GM23338 (cell line): Measurements from ENCODE around the gene MRPL32.
A peak's percentile ranks its signal among the peaks of the same experiment; 100 is the strongest.

Source experiments
- CREB1 ChIP-seq: fragments of 250-450 bp; sonication (Bioruptor Pico); IDR thresholded peaks from 2 replicates; pipeline ENCODE4 v1.5.0; 2020; ENCODE audit warnings: low read depth, mild to moderate bottlenecking, moderate library complexity
- CTCF ChIP-seq, 2 experiments: fragments of 200-600 bp in 1 of 2; sonication (generic) in 1 of 2; conservative IDR thresholded peaks; 2 replicates each; pipeline versions ENCODE4 v1.5.1 to v1.6.1; 2016 to 2017; ENCODE audit warnings: antibody characterized with exemption in 2 of 2, low read depth in 2 of 2, mild to moderate bottlenecking in 2 of 2, moderate library complexity in 1 of 2
- POLR2AphosphoS5 ChIP-seq: IDR thresholded peaks from 2 replicates; pipeline ENCODE4 v1.6.1; 2016; ENCODE audit warnings: antibody characterized with exemption, low read depth

- TF ChIP-seq CTCF (conservative IDR thresholded peaks at IDR 0.05; ENCODE audit: low read depth in 2 of 2) = no peak
- peak; percentile 87 for TF ChIP-seq POLR2AphosphoS5
- TF ChIP-seq CREB1 (CRISPR knock-in tag) = 0 out of 2 replicates have a peak, but pooled peaks have one; percentile 12
Measured at GRCh38 chr7:42931834-42932651, at the start of gene MRPL32, which contains the start of gene PSMA2.
